Karpas-422 (cell line): ENCODE measurements around the gene RARA. TPM values are rescaled to one million over a fixed set of nuclear protein-coding genes. Genes with fewer than 3 reads are reported as not detected.
A peak's percentile ranks its signal among the peaks of the same experiment; 100 is the strongest.
"Not testable (repeated sequence)": the region's sequence is repeated elsewhere in the genome, so short reads cannot be mapped to it uniquely, and the experiment has no call there.

Experiments used
- DNase-seq: peaks from one replicate; pipeline ENCODE4 v3.0.0-alpha.2; 2015
- H2AFZ ChIP-seq: fragments of 200-600 bp; sonication (generic); 2 replicates; pipeline ENCODE4 v1.6.1; 2014; ENCODE audit warnings: antibody characterized with exemption, low read length, mixed read lengths
- H3K27ac ChIP-seq: fragments of 200-600 bp; sonication (generic); 2 replicates; pipeline ENCODE4 v1.5.1; 2014; ENCODE audit warnings: mild to moderate bottlenecking, low read length, moderate library complexity
- H3K27me3 ChIP-seq: fragments of 200-600 bp; sonication (generic); 2 replicates; pipeline ENCODE4 v1.6.1; 2014; ENCODE audit warnings: low read length, mixed read lengths
- H3K36me3 ChIP-seq: fragments of 200-600 bp; sonication (generic); 2 replicates; pipeline ENCODE4 v1.6.1; 2014; ENCODE audit warnings: low read length, mixed read lengths; ENCODE audit not compliant: insufficient read depth
- H3K4me1 ChIP-seq: fragments of 200-600 bp; sonication (generic); 2 replicates; pipeline ENCODE4 v1.6.1; 2014; ENCODE audit warnings: mild to moderate bottlenecking, low read length, mixed read lengths
- H3K4me2 ChIP-seq: fragments of 200-600 bp; sonication (generic); 2 replicates; pipeline ENCODE4 v1.6.1; 2014; ENCODE audit warnings: low read length, low read depth, mild to moderate bottlenecking; ENCODE audit not compliant: poor library complexity, severe bottlenecking
- H3K4me3 ChIP-seq: fragments of 200-600 bp; sonication (generic); 2 replicates; pipeline ENCODE4 v1.5.1; 2014; ENCODE audit warnings: mild to moderate bottlenecking, antibody characterized with exemption, low read length, mixed read lengths
- H3K79me2 ChIP-seq: fragments of 200-600 bp; sonication (generic); 2 replicates; pipeline ENCODE4 v1.6.1; 2014; ENCODE audit warnings: mild to moderate bottlenecking, low read length, mixed read lengths
- H3K9ac ChIP-seq: fragments of 200-600 bp; sonication (generic); 2 replicates; pipeline ENCODE4 v1.6.0; 2014; ENCODE audit warnings: low read length
- H3K9me2 ChIP-seq: fragments of 200-600 bp; sonication (generic), shearing (Covaris generic); replicated peaks from 2 replicates; pipeline ENCODE4 v1.6.0; 2014; ENCODE audit warnings: mild to moderate bottlenecking, low read length, moderate library complexity; ENCODE audit not compliant: insufficient read depth
- H3K9me3 ChIP-seq: fragments of 300-700, 200-600 bp; sonication (generic); 2 replicates; pipeline ENCODE4 v1.6.1; 2014; ENCODE audit warnings: low read length, mixed read lengths
- H4K20me1 ChIP-seq: fragments of 200-600 bp; sonication (generic); 2 replicates; pipeline ENCODE4 v1.6.1; 2014; ENCODE audit warnings: mild to moderate bottlenecking, antibody characterized with exemption, low read length, low read depth; ENCODE audit not compliant: insufficient read depth
- total RNA-seq: library from RNA; depleted of rRNA; stranded (reverse); fragments of >200 nt; shearing (Covaris generic); gene quantifications from 2 replicates; pipeline ENCODE4 v1.2.3, GENCODE V29; 2014; ENCODE audit warnings: low replicate concordance

The RARA gene
- total RNA-seq, 1 experiment from 2014 or later, result 21.8 TPM

DNA sequence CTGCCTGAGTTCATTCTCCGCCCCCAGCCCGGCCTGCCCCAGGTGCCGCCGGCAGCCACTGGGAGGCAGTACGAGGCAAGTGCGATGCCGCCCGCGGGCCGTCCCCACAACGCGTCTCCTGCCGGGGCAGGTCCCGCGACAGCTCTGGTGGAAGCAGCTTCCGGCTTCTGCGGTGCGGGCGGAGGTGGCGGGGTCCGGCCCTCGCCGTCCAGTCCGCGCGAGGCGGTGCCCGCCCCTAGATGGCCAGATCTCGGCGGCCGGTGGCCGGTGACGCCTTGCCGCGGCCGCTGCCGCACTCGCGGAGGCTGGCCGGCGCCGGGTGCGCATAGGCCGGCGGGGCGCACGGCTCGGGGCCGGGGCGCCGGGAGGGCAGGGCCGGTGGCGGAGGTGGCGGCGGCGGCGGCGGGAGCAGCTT lies 53.7 kb downstream of the RARA start:
- Histone ChIP-seq H3K9me3 (no peaks in the 10 kb centered on the region), H3K9ac (peak overlapping the region; percentile 66), H3K27me3 (no peaks in the 10 kb centered on the region), H4K20me1 (0 out of 2 replicates have a peak, but pooled peaks cover 5% of the 10 kb centered on the region), H3K27ac (no peak overlapping the region), H3K4me2 (peak overlapping the region; percentile 54), H3K36me3 (no peaks in the 10 kb centered on the region), H3K9me2 (no peaks in the 10 kb centered on the region), H2AFZ (no peak overlapping the region), H3K4me3 (peak overlapping the region; percentile 61; the same call in 1 of the 2 replicates), H3K79me2 (no peaks in the 10 kb centered on the region), H3K4me1 (peaks cover 10% of the 10 kb centered on the region)
- peak; percentile 93 for DNase-seq

DNA sequence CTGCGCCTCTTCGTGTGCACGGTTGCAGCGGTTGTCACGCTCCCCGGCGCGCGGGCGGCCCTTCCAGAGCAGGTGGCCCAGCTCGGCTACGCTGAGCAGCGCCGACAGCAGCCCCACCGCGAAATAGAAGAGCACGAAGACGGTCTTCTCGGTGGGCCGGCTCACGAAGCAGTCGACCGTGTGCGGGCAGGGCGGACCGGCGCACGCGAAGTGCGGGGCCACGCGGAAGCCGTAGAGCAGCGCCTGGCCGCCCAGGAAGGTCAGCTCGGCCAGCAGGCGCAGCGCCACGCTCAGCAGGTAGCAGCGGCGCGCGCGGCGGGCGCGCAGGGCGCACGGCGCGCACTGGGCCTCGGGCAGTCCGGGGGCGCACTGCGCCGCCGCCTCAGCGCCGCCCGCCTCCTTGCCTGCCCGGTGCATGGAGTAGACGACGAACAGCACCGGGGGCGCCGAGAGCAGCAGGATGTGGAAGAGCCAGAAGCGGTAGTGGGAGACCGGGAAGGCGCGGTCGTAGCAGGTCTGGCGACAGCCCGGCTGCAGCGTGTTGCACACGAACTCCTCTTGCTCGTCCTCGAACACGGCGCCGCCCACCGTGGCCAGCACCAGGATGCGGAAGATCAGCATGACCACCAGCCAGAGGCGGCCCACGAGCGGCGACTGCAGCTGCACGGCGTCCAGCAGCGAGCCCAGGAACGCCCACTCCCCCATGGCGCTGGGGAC lies 54.3 kb downstream of the RARA start:
- H3K4me3 ChIP-seq, result peak overlapping the region; percentile 61; the same call in 1 of the 2 replicates
- no peaks in the 10 kb centered on the region for H3K9me2 ChIP-seq
- H3K4me2 ChIP-seq, result peak overlapping the region; percentile 44
- 0 out of 2 replicates have a peak, but pooled peaks cover 5% of the 10 kb centered on the region for H4K20me1 ChIP-seq
- H2AFZ ChIP-seq, result no peak overlapping the region
- H3K9me3 ChIP-seq, result no peaks in the 10 kb centered on the region
- no peaks in the 10 kb centered on the region for H3K36me3 ChIP-seq
- DNase-seq, result no peak
- peak overlapping the region; percentile 66 for H3K9ac ChIP-seq
- no peaks in the 10 kb centered on the region for H3K79me2 ChIP-seq
- no peaks in the 10 kb centered on the region for H3K27me3 ChIP-seq
- no peak overlapping the region for H3K27ac ChIP-seq
- H3K4me1 ChIP-seq, result peaks cover 10% of the 10 kb centered on the region

DNA sequence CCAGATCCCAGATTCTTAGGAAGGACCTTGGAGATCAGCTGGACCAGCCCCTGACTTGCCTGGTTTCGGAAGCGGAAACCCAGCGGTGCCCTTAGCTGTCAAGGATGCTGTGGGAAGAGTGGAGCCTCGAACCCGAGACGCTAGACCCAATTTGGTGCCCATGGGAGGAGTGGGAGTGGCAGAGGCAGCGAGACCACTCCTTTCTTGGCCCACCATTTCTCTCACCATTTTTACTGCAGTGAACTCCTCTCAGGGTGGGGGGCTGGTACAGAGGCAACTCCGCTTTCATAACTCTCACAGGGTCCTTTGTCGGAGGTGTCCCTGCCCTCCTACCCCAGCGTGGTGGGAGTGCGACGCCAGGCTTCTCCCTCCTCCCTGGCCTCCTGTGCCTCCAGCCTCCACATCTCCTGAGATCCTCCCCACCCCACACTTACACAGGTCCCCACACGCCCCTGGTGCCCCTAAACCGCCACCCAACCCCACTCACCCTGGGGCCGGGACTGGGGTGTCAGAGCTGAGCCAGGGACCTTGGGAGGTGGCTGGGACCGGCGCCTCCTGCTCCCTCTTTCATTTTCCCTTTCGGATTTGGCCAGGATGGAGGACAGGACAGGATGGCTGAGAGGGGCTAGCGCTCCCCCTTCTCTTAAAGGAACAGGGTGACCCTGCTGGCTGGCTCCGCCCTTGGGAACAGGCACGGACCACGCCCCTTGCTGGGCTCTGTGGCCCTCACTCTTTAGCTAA lies 55.3 kb downstream of the RARA start, which contains the start of gene GJD3:
Gene GJD3, minus strand, starts transcription at position 617 of the 741 bp plus-strand sequence. CDS start 922 bp downstream, outside the sequence.
- no peaks in the 10 kb centered on the region for H3K79me2 ChIP-seq
- H3K9me2 ChIP-seq, result no peaks in the 10 kb centered on the region
- H3K4me1 ChIP-seq, result peaks cover 6% of the 10 kb centered on the region
- H2AFZ ChIP-seq, result no peak within 1 kb of the TSS
- no peak for DNase-seq
- H3K9ac ChIP-seq, result no peak within 1 kb of the TSS
- no peaks in the 10 kb centered on the region for H3K27me3 ChIP-seq
- H3K4me3 ChIP-seq, result no peak within 1 kb of the TSS
- no peak within 1 kb of the TSS for H3K4me2 ChIP-seq
- 0 out of 2 replicates have a peak, but pooled peaks cover 5% of the 10 kb centered on the region for H4K20me1 ChIP-seq
- H3K36me3 ChIP-seq, result no peaks in the 10 kb centered on the region
- H3K27ac ChIP-seq, result no peak within 1 kb of the TSS
- no peaks in the 10 kb centered on the region for H3K9me3 ChIP-seq

DNA sequence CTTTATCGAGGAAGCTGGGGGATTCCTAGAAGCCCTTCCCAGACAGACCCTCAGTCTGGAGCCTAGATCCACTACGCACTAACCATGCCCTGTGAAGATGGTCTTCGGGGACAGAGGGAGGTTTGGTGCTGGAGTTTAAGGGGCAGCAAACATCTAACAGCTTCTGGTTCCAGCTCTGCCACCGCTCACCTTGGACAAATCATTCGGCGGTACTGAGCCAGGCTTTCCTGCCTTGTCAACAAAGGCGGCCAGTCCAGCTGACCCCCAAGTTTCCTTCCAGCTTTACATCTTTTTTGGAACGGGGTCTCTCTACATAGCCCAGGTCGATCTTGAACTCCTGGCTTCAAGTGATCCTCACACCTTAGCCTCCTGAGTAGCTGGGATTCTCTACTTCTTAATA lies 55.9 kb downstream of the RARA start:
- Histone ChIP-seq H3K4me2 (no peak overlapping the region), H3K36me3 (no peaks in the 10 kb centered on the region), H3K9ac (no peak overlapping the region), H2AFZ (no peak overlapping the region), H3K4me3 (no peak overlapping the region), H3K9me2 (no peaks in the 10 kb centered on the region), H4K20me1 (0 out of 2 replicates have a peak, but pooled peaks cover 5% of the 10 kb centered on the region), H3K4me1 (peaks cover 6% of the 10 kb centered on the region), H3K9me3 (no peaks in the 10 kb centered on the region), H3K79me2 (no peaks in the 10 kb centered on the region), H3K27ac (no peak overlapping the region), H3K27me3 (no peaks in the 10 kb centered on the region)
- no peak for DNase-seq

DNA sequence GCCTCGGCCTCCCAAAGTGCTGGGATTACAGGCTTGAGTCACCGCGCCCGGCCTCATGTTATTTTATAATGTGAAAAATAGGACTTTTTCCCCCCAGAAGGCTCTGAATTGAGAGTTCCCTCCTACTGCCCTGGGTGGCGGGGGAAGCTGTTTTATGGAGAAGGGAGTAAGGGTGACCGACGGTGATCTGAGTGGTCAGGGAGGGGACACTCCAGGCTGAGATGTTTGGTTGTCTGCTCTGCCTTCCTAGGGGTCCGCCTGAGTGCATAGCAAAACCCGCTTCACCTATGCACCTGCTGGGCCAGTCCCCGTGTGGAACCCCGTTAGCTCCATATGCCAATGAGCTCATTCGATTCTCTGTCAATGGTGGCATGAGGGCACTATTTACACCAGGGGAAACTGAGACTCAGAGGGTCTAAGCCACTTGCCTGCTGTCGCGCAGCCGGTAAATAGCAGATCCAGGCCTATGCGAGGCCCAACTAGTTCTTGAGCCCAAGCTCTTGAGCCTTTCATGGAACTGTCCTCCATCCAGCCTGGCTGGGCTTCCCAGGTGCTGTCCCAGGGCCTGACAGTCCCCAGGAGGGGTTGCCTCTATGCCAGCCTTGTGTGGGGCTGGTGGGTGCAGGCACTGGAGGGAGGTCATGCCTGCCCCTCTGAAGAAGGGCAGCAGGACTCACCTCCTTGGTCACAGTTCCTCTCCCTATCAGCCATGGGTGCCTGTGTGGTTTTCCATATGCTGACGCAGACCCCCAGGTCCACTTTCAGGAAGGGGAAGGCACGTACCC lies 57.3 kb downstream of the RARA start:
- Histone ChIP-seq H3K27ac (no peak overlapping the region), H3K9ac (no peak overlapping the region), H3K4me2 (no peak overlapping the region), H3K36me3 (no peaks in the 10 kb centered on the region), H3K9me2 (no peaks in the 10 kb centered on the region), H4K20me1 (0 out of 2 replicates have a peak, but pooled peaks cover 5% of the 10 kb centered on the region), H3K9me3 (no peaks in the 10 kb centered on the region), H3K79me2 (no peaks in the 10 kb centered on the region), H2AFZ (no peak overlapping the region), H3K4me1 (peaks cover 6% of the 10 kb centered on the region), H3K4me3 (no peak overlapping the region), H3K27me3 (no peaks in the 10 kb centered on the region)
- no peak for DNase-seq

- no peak overlapping the region for H3K9ac ChIP-seq
- 0 out of 2 replicates have a peak, but pooled peaks cover 4% of the 10 kb centered on the region for H4K20me1 ChIP-seq
- H3K9me3 ChIP-seq, result no peaks in the 10 kb centered on the region
- no peaks in the 10 kb centered on the region for H3K79me2 ChIP-seq
- peaks cover 5% of the 10 kb centered on the region for H3K4me1 ChIP-seq
- H3K9me2 ChIP-seq, result no peaks in the 10 kb centered on the region
- no peaks in the 10 kb centered on the region for H3K27me3 ChIP-seq
- no peaks in the 10 kb centered on the region for H3K36me3 ChIP-seq
- no peak overlapping the region for H3K4me3 ChIP-seq
- H3K4me2 ChIP-seq, result no peak overlapping the region
- no peak overlapping the region for H3K27ac ChIP-seq
- no peak for DNase-seq
- H2AFZ ChIP-seq, result no peak overlapping the region
These were observed 58.0 kb downstream of the RARA start for GRCh38 chr17:40366861-40367518.

DNA sequence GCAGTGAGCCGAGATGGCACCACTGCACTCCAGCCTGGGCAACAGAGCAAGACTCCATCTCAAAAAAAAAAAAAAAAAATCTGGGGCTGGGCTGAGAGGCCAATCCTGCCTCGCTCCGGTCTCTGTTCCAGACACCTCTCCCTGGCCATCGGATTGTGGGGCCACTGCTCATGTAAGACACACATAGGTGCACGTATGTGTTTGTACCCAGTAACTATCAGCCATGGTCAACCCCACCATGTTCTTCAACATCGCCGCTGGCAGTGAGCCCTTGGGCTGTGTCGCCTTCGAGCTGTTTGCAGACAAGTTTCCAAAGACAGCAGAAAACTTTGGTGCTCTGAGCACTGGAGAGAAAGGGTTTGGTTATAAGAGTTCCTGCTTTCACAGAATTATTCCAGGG lies 58.7 kb downstream of the RARA start:
- H4K20me1 ChIP-seq, DNase-seq, H3K4me3 ChIP-seq, H3K9me3 ChIP-seq, H3K79me2 ChIP-seq, H3K36me3 ChIP-seq, H3K27me3 ChIP-seq, H3K9ac ChIP-seq, H3K27ac ChIP-seq, H3K4me1 ChIP-seq, H3K9me2 ChIP-seq, H2AFZ ChIP-seq, H3K4me2 ChIP-seq: not testable (repeated sequence)
